Measurements from ENCODE around the gene SHISAL2A.
"Not testable (repeated sequence)": the region's sequence is repeated elsewhere in the genome, so short reads cannot be mapped to it uniquely, and the experiment has no call there.

SHISAL2A gene

DNA sequence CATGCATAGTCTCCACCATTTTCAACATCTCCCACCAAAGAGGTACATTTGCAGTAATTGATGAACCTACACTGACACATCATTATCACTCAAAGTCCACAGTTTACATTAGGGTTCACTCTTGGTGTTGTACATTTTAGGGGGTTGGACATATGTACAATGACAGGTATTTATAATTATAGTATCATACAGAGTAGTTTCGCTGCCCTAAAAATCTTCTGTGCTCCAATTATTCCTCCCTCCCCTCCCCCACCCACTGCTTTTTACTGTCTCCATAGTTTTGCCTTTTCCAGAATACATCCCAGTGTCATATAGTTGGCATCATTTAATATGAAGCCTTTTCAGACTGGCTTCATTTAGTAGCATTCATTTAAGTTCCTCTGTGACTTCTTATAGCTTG is 51.6 kb downstream of the SHISAL2A start:
- Histone ChIP-seq H3K36me3 (ENCODE audit: control insufficient read depth, insufficient read depth, low read length) (peaks cover 32% of the 10 kb centered on the region), H3K9ac (ENCODE audit: low read length) (no peak overlapping the region), H3K27me3 (ENCODE audit: control insufficient read depth, insufficient read depth, low read length) (no peaks in the 10 kb centered on the region), H3K4me1 (ENCODE audit: control insufficient read depth, insufficient read depth, low read length) (peaks cover 2% of the 10 kb centered on the region; the same call in 1 of the 2 replicates), H3K9me3 (ENCODE audit: control insufficient read depth, insufficient read depth, low read depth, low read length) (no peaks in the 10 kb centered on the region), H3K27ac (ENCODE audit: low read depth, low read length) (no peak overlapping the region), H3K4me3 (ENCODE audit: low read depth, low read length) (no peak overlapping the region)

DNA sequence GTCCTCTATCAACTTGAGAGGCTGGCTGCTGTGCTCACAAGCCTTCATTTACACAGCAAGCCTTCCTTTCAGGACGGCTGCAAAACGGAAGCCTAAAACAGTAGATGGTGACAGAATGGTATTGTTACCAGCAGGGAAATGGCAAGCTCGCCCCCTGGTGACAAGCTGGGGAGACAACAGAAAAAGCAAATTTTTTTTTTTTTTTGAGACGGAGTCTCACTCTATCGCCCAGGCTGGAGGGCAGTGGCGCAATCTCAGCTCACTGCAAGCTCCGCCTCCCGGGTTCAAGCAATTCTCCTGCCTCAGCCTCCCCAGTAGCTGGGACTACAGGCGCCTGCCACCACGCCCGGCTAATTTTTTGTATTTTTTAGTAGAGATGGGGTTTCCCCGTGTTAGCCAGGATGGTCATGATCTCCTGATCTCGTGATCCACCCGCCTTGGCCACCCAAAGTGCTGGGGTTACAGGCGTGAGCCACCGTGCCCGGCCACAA is 53.3 kb downstream of the SHISAL2A start:
- not testable (repeated sequence) for H3K4me3 ChIP-seq (ENCODE audit: low read depth, low read length); H3K27me3 ChIP-seq (ENCODE audit: control insufficient read depth, insufficient read depth, low read length); H3K9me3 ChIP-seq (ENCODE audit: control insufficient read depth, insufficient read depth, low read depth, low read length); H3K27ac ChIP-seq (ENCODE audit: low read depth, low read length); H3K9ac ChIP-seq (ENCODE audit: low read length); H3K4me1 ChIP-seq (ENCODE audit: control insufficient read depth, insufficient read depth, low read length)
- H3K36me3 ChIP-seq (ENCODE audit: control insufficient read depth, insufficient read depth, low read length): peaks cover 46% of the 10 kb centered on the region

DNA sequence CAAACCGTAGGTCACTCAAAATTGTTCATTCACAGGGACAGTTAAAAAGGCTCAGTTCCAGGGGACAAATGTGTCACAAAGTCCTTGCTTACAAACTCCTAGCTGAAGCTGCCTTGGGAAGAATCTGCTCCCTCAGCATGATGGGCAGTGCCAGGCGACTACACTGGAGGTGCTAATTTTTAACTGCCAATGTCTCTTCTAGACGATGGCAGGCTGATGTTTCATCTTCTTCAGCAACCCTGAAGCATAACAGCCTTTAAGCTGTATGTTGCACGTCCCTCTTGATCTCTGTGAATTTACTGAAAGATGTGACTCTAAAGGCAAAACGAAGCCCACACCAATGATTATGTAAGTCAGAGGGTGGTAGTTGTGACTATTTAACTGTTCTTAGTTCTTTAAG is 53.9 kb downstream of the SHISAL2A start:
- H3K36me3 ChIP-seq (ENCODE audit: control insufficient read depth, insufficient read depth, low read length): peaks cover 49% of the 10 kb centered on the region
- H3K27me3 ChIP-seq (ENCODE audit: control insufficient read depth, insufficient read depth, low read length): no peaks in the 10 kb centered on the region
- no peaks in the 10 kb centered on the region for H3K4me1 ChIP-seq (ENCODE audit: control insufficient read depth, insufficient read depth, low read length)
- H3K4me3 ChIP-seq (ENCODE audit: low read depth, low read length): no peak overlapping the region
- no peak overlapping the region for H3K27ac ChIP-seq (ENCODE audit: low read depth, low read length)
- no peak overlapping the region for H3K9ac ChIP-seq (ENCODE audit: low read length)
- H3K9me3 ChIP-seq (ENCODE audit: control insufficient read depth, insufficient read depth, low read depth, low read length): no peaks in the 10 kb centered on the region

DNA sequence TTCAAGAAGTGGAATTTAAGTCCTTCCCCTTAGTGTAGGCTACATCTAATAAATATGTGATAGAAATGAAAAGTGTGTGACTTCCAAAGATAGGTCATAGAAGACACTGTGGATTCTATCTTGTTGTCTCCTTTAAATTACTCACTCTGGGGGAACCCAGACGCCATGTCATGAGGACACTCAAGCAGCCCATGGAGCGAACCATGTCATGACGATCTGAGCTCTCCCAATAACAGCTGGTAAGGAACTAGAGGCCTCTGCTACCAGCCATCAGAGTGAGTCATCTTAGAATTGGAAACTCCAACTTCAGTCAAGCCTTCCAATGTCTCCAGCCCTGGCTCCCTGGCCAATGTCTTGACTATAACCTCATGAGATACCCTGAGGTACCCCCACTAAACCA is 58.9 kb downstream of the SHISAL2A start:
- H3K9me3 ChIP-seq (ENCODE audit: control insufficient read depth, insufficient read depth, low read depth, low read length): no peaks in the 10 kb centered on the region
- H3K27me3 ChIP-seq (ENCODE audit: control insufficient read depth, insufficient read depth, low read length): no peaks in the 10 kb centered on the region
- H3K27ac ChIP-seq (ENCODE audit: low read depth, low read length): no peak overlapping the region
- no peak overlapping the region for H3K4me3 ChIP-seq (ENCODE audit: low read depth, low read length)
- H3K9ac ChIP-seq (ENCODE audit: low read length): no peak overlapping the region
- H3K36me3 ChIP-seq (ENCODE audit: control insufficient read depth, insufficient read depth, low read length): peaks cover 53% of the 10 kb centered on the region
- H3K4me1 ChIP-seq (ENCODE audit: control insufficient read depth, insufficient read depth, low read length): no peaks in the 10 kb centered on the region

DNA sequence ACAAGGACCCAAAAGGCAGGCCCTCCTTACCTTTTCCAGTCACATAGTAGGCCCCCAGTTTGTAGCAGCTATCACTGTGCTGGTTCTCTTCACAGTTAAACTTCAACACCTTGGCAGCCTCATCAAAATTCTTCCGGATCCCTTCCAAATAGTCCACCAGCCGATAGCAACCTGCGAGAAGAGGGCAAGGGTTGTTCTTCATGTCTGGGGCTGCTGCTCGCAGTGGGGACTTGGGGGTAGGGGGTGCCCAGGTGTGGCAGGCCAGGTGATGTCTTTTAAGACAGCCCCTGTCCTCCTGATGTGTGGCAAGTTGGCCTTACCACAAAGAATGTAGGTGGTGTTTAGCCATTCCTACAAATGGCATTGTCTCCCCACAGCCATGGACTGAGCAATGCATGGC is 59.7 kb downstream of the SHISAL2A start:
- Histone ChIP-seq H3K27me3 (ENCODE audit: control insufficient read depth, insufficient read depth, low read length) (no peaks in the 10 kb centered on the region), H3K4me1 (ENCODE audit: control insufficient read depth, insufficient read depth, low read length) (no peaks in the 10 kb centered on the region), H3K9me3 (ENCODE audit: control insufficient read depth, insufficient read depth, low read depth, low read length) (no peaks in the 10 kb centered on the region), H3K4me3 (ENCODE audit: low read depth, low read length) (no peak overlapping the region), H3K9ac (ENCODE audit: low read length) (no peak overlapping the region), H3K27ac (ENCODE audit: low read depth, low read length) (no peak overlapping the region), H3K36me3 (ENCODE audit: control insufficient read depth, insufficient read depth, low read length) (peaks cover 45% of the 10 kb centered on the region)

DNA sequence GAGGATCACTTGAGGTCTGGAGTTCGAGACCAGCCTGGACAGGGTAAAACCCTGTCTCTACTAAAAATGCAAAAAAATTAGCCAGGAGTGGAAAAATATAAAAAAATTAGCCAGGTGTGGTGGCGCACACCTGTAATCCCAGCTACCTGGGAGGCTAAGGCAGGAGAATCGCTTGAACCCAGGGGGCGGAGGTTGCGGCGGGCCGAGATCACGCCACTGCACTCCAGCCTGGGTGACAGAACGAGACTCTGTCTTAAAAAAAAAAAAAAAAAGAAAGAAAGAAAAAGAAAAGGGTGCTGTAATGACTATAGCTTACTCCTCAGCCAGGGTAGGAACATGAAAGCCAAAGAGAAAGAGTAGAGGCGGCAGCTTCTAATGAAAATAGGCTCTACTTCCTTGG is 60.4 kb downstream of the SHISAL2A start:
- H3K27ac ChIP-seq (ENCODE audit: low read depth, low read length); H3K27me3 ChIP-seq (ENCODE audit: control insufficient read depth, insufficient read depth, low read length); H3K9ac ChIP-seq (ENCODE audit: low read length); H3K4me1 ChIP-seq (ENCODE audit: control insufficient read depth, insufficient read depth, low read length); H3K9me3 ChIP-seq (ENCODE audit: control insufficient read depth, insufficient read depth, low read depth, low read length); H3K4me3 ChIP-seq (ENCODE audit: low read depth, low read length): not testable (repeated sequence)
- peaks cover 38% of the 10 kb centered on the region for H3K36me3 ChIP-seq (ENCODE audit: control insufficient read depth, insufficient read depth, low read length)

DNA sequence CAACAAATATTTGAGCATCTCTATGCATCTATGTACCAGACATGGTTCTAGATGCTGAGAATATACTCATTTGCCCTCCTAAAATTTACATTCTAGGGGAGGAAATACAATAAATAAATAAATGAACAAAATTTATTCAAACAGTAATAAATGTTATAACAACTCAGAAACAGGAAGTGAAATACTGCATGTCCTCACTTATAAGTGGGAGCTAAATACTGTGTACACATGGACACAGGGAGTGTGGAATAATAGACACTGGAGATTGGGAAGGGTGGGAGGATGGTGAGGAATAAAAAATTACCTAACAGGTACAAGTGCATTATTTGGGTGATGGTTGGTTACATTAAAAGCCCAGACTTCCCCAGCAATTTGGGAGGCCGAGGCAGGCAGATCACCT is 60.9 kb downstream of the SHISAL2A start:
- H3K36me3 ChIP-seq (ENCODE audit: control insufficient read depth, insufficient read depth, low read length): peaks cover 33% of the 10 kb centered on the region

DNA sequence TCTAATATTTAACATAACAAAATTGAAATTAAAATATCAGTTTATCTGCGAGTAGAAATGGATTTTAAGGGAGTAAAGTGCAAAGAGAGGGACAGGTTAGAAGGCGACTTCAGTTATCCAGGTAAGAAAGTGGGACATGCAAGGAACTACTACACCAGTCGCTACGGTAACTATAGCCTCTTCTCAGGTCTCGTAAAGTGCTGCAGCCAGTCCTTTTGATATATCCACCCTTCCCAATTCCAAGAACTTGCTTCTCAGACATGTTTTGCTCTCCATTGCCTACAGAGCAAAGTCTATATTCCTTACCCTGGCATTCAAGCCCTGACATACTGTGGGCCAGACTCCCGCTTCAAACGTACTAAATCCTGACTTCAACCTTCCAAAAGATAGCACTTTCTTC is 62.7 kb downstream of the SHISAL2A start:
- no peak overlapping the region for H3K9ac ChIP-seq (ENCODE audit: low read length)
- H3K9me3 ChIP-seq (ENCODE audit: control insufficient read depth, insufficient read depth, low read depth, low read length): no peaks in the 10 kb centered on the region
- H3K36me3 ChIP-seq (ENCODE audit: control insufficient read depth, insufficient read depth, low read length): peaks cover 27% of the 10 kb centered on the region
- no peak overlapping the region for H3K4me3 ChIP-seq (ENCODE audit: low read depth, low read length)
- peaks cover 5% of the 10 kb centered on the region for H3K4me1 ChIP-seq (ENCODE audit: control insufficient read depth, insufficient read depth, low read length)
- no peak overlapping the region for H3K27ac ChIP-seq (ENCODE audit: low read depth, low read length)
- H3K27me3 ChIP-seq (ENCODE audit: control insufficient read depth, insufficient read depth, low read length): no peaks in the 10 kb centered on the region

More for the DNA sequence above, 60.9 kb downstream of the SHISAL2A start:
- Histone ChIP-seq H3K9ac (ENCODE audit: low read length) (no peak overlapping the region), H3K27me3 (ENCODE audit: control insufficient read depth, insufficient read depth, low read length) (no peaks in the 10 kb centered on the region), H3K4me3 (ENCODE audit: low read depth, low read length) (no peak overlapping the region), H3K9me3 (ENCODE audit: control insufficient read depth, insufficient read depth, low read depth, low read length) (no peaks in the 10 kb centered on the region), H3K27ac (ENCODE audit: low read depth, low read length) (no peak overlapping the region), H3K4me1 (ENCODE audit: control insufficient read depth, insufficient read depth, low read length) (peaks cover 5% of the 10 kb centered on the region)

DNA sequence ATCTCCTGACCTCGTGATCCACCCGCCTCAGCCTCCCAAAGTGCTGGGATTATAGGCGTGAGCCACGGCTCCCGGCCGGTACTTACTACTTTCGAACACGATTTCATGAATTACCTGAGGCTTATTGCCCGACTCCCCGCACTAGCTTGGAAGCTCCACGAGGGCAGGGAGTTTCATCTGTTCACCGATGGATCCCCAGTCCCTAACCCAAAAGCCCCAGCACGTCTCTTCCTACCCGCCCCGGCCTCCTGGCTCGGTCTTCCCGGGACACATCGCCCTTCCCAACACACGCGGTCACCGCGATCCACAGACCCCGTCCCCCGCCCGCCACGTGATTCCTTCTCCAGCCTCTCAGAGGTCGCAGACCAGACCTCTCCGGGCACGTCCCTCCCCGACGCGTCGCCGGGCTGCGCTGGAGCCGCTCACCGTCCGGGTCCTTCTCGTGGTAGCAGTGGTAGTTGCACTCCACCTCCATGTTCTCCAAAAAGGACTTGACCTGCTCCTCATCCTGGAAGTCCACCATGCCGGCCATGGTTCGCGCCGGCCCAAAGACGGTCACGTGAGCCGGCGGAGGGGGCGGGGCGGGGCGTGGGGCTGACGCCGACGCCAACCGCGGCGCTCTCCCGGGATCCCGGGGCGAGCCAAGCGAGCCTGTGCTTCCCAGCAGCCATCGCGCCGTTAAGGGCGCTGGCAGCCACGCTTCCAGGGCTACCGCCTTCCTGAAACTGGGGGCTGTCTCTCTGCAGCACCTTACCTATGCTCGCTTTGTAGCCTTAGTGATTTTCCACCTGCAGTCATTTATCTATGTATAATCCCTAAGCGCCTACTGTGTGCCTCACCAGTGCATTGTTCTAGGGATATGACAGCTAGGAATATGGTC is 65.1 kb downstream of the SHISAL2A start, which contains the start of gene COA7:
Gene COA7, minus strand, starts transcription at position 553 of the 880 bp plus-strand sequence. Its CDS starts 21 bp downstream, at position 532.
- peak within 1 kb of the TSS; percentile 94 for H3K9ac ChIP-seq (ENCODE audit: low read length)
- H3K27me3 ChIP-seq (ENCODE audit: control insufficient read depth, insufficient read depth, low read length): no peaks in the 10 kb centered on the region
- peak within 1 kb of the TSS; percentile 84 for H3K4me3 ChIP-seq (ENCODE audit: low read depth, low read length)
- peaks cover 4% of the 10 kb centered on the region for H3K36me3 ChIP-seq (ENCODE audit: control insufficient read depth, insufficient read depth, low read length)
- H3K27ac ChIP-seq (ENCODE audit: low read depth, low read length): peak within 1 kb of the TSS; percentile 59; the same call in 1 of the 2 replicates
- no peaks in the 10 kb centered on the region for H3K9me3 ChIP-seq (ENCODE audit: control insufficient read depth, insufficient read depth, low read depth, low read length)
- peaks cover 5% of the 10 kb centered on the region for H3K4me1 ChIP-seq (ENCODE audit: control insufficient read depth, insufficient read depth, low read length)

DNA sequence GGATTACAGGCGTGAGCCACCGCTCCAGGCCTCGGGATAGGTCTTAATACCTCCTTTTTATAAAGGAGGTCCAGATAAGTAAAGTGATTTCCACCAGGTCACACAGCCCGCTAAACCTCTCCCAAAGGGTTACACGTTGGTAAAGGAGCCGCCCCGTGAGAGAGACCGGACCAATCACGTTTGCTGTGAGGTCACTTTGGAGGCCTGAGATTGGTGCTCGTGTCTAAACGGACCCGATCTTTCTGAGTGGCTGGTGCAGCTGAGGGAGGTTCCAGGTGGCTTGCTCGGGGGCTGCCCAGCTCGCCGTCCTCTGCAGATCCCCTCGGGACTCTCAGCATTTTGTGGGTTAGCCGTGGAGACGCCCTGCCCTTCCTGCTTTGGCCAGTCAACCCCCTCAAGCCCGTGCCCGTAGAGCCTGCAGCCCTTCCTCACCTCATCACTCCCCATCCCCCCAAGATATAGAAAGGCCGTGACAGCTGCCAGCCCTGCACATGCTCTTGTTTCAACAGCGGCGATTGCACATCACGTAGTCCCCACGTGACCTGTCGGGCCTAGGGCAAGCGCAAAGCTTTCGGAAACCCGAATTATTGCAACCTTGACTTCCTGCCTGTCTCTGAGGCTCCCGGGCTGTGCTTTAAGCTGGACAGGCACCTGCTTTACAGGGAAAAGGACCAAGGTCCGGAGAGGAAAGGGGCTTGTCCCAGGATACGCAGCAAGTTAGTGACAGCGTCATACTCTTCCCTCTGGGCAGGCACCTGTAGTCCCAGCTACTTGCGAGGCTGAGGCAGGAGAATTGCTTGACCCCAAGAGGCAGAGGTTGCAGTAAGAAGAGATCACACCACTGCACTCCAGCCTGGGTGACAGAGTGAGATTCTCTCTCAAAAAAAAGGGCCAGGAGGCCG is 70.2 kb downstream of the SHISAL2A start:
- Histone ChIP-seq H3K9ac (ENCODE audit: low read length) (peak overlapping the region; percentile 64), H3K27ac (ENCODE audit: low read depth, low read length) (no peak overlapping the region), H3K4me1 (ENCODE audit: control insufficient read depth, insufficient read depth, low read length) (peaks cover 11% of the 10 kb centered on the region), H3K36me3 (ENCODE audit: control insufficient read depth, insufficient read depth, low read length) (no peaks in the 10 kb centered on the region), H3K27me3 (ENCODE audit: control insufficient read depth, insufficient read depth, low read length) (no peaks in the 10 kb centered on the region), H3K9me3 (ENCODE audit: control insufficient read depth, insufficient read depth, low read depth, low read length) (no peaks in the 10 kb centered on the region), H3K4me3 (ENCODE audit: low read depth, low read length) (peak overlapping the region; percentile 69)
